Activated CD4-positive, alpha-beta T cell treated with anti-CD3 and anti-CD28 coated beads, Interleukin-2, amount 10 ng/mL, durations not matched to agents 24 days and 14 days (primary cell): ENCODE measurements around the gene NEU2. TPM values are rescaled to one million over a fixed set of nuclear protein-coding genes. Genes with fewer than 3 reads are reported as not detected.
"Not testable (repeated sequence)": the region's sequence is repeated elsewhere in the genome, so short reads cannot be mapped to it uniquely, and the experiment has no call there.

Experiments used
- DNase-seq: peaks from one replicate; pipeline ENCODE4 v3.0.0; 2022
- H3K27ac Mint-ChIP-seq: one replicate; pipeline ENCODE4 v1.8.0; 2022; ENCODE audit warnings: mild to moderate bottlenecking, mixed read lengths
- H3K27me3 Mint-ChIP-seq: one replicate; pipeline ENCODE4 v1.8.0; 2022; ENCODE audit warnings: mixed read lengths
- H3K36me3 Mint-ChIP-seq: one replicate; pipeline ENCODE4 v1.8.0; 2022; ENCODE audit warnings: low read depth, mild to moderate bottlenecking, mixed read lengths
- H3K4me1 Mint-ChIP-seq: one replicate; pipeline ENCODE4 v1.8.0; 2021; ENCODE audit warnings: mixed read lengths
- H3K4me3 Mint-ChIP-seq: one replicate; pipeline ENCODE4 v1.8.0; 2022; ENCODE audit warnings: mild to moderate bottlenecking, moderate library complexity, mixed read lengths
- H3K9me3 Mint-ChIP-seq: one replicate; pipeline ENCODE4 v1.8.0; 2021; ENCODE audit warnings: mixed read lengths
- intact Hi-C: fragments of 100-400 bp; cut with micrococcal nuclease; formaldehyde crosslinking; loops from one replicate; pipeline ENCODE4 v1.15.1; 2023
- total RNA-seq: library from RNA; stranded (reverse); gene quantifications from 2 replicates; pipeline ENCODE4 v1.2.3, GENCODE V29; 2022

The NEU2 gene
- total RNA-seq, 1 donor from 2014 or later, result not detected

GRCh38 chr2:233051241-233052149, 19.0 kb downstream of the NEU2 start:
- DNase-seq, result no peak
- intact Hi-C loops, result loop anchor here (5.0 to 10.0 kb wide), 2 partner anchors 287 to 444 kb away; no protein-coding TSS in a partner anchor
- no peak overlapping the region for H3K4me3 Mint-ChIP-seq
- H3K36me3 Mint-ChIP-seq, result no peaks in the 10 kb centered on the region
- H3K27me3 Mint-ChIP-seq, result peaks cover 45% of the 10 kb centered on the region
- H3K9me3 Mint-ChIP-seq, result no peaks in the 10 kb centered on the region
- peaks cover 5% of the 10 kb centered on the region for H3K4me1 Mint-ChIP-seq
- H3K27ac Mint-ChIP-seq, result no peak overlapping the region

GRCh38 chr2:233052517-233052916, 20.0 kb downstream of the NEU2 start:
- H3K9me3 Mint-ChIP-seq, H3K27ac Mint-ChIP-seq, H3K4me1 Mint-ChIP-seq, H3K4me3 Mint-ChIP-seq, H3K36me3 Mint-ChIP-seq, DNase-seq: not testable (repeated sequence)
- H3K27me3 Mint-ChIP-seq, result peaks cover 41% of the 10 kb centered on the region
- intact Hi-C loops, result loop anchor here (5.0 to 10.0 kb wide), 2 partner anchors 288 to 445 kb away; no protein-coding TSS in a partner anchor

- Mint-ChIP-seq H3K4me3 (no peak overlapping the region), H3K27ac (no peak overlapping the region)
- intact Hi-C loops, result loop anchor here (1.0 to 10.0 kb wide), 3 partner anchors 201 to 447 kb away; no protein-coding TSS in a partner anchor
Measured at GRCh38 chr2:233053928-233054784, 21.7 kb downstream of the NEU2 start.

GRCh38 chr2:233055362-233055761, 22.9 kb downstream of the NEU2 start:
- H3K4me1 Mint-ChIP-seq, result peaks cover 14% of the 10 kb centered on the region
- H3K27ac Mint-ChIP-seq, result no peak overlapping the region
- peaks cover 1% of the 10 kb centered on the region for H3K36me3 Mint-ChIP-seq
- no peak for DNase-seq
- intact Hi-C loops, result loop anchor here (10.0 kb wide), 1 partner anchor 291 kb away; no protein-coding TSS in a partner anchor
- H3K27me3 Mint-ChIP-seq, result peaks cover 28% of the 10 kb centered on the region
- H3K9me3 Mint-ChIP-seq, result no peaks in the 10 kb centered on the region
- H3K4me3 Mint-ChIP-seq, result no peak overlapping the region

More at GRCh38 chr2:233053928-233054784, 21.7 kb downstream of the NEU2 start:
- peaks cover 32% of the 10 kb centered on the region for H3K27me3 Mint-ChIP-seq
- no peaks in the 10 kb centered on the region for H3K9me3 Mint-ChIP-seq
- peak; percentile 91 for DNase-seq
- H3K36me3 Mint-ChIP-seq, result no peaks in the 10 kb centered on the region
- peaks cover 6% of the 10 kb centered on the region for H3K4me1 Mint-ChIP-seq

GRCh38 chr2:233056961-233057605, 24.6 kb downstream of the NEU2 start:
- Mint-ChIP-seq H3K9me3 (no peaks in the 10 kb centered on the region), H3K27ac (peak overlapping the region; percentile 7), H3K36me3 (peaks cover 1% of the 10 kb centered on the region), H3K27me3 (peaks cover 24% of the 10 kb centered on the region), H3K4me1 (peaks cover 26% of the 10 kb centered on the region), H3K4me3 (no peak overlapping the region)
- intact Hi-C loops, result loop anchor here (10.0 kb wide), 1 partner anchor 292 kb away; no protein-coding TSS in a partner anchor
- no peak for DNase-seq

- Mint-ChIP-seq H3K9me3 (no peaks in the 10 kb centered on the region), H3K36me3 (peaks cover 8% of the 10 kb centered on the region), H3K27me3 (peaks cover 11% of the 10 kb centered on the region), H3K4me1 (peaks cover 39% of the 10 kb centered on the region), H3K27ac (peak overlapping the region; percentile 98), H3K4me3 (peak overlapping the region; percentile 66)
- DNase-seq, result no peak
- intact Hi-C loops, result loop anchor here (10.0 kb wide), 1 partner anchor 294 kb away; no protein-coding TSS in a partner anchor
Measured at GRCh38 chr2:233058717-233059546, 26.5 kb downstream of the NEU2 start.

- peaks cover 7% of the 10 kb centered on the region for H3K27me3 Mint-ChIP-seq
- intact Hi-C loops, result loop anchor here (10.0 kb wide), 1 partner anchor 295 kb away; no protein-coding TSS in a partner anchor
- H3K36me3 Mint-ChIP-seq, result peaks cover 9% of the 10 kb centered on the region
- no peak for DNase-seq
- H3K9me3 Mint-ChIP-seq, result no peaks in the 10 kb centered on the region
- peak overlapping the region; percentile 95 for H3K4me3 Mint-ChIP-seq
- H3K27ac Mint-ChIP-seq, result peak overlapping the region; percentile 98
- peaks cover 41% of the 10 kb centered on the region for H3K4me1 Mint-ChIP-seq
Measured at GRCh38 chr2:233059547-233059796, 27.0 kb downstream of the NEU2 start.

- Mint-ChIP-seq H3K4me3 (peak within 1 kb of the TSS; percentile 95), H3K4me1 (peaks cover 44% of the 10 kb centered on the region), H3K27ac (peak within 1 kb of the TSS; percentile 98), H3K27me3 (peaks cover 3% of the 10 kb centered on the region), H3K36me3 (peaks cover 14% of the 10 kb centered on the region), H3K9me3 (no peaks in the 10 kb centered on the region)
- intact Hi-C loops, result loop anchor here (2.0 to 10.0 kb wide), 5 partner anchors 37 to 365 kb away; partner anchors contain the start of gene GIGYF2
- DNase-seq, result peak; percentile 92
Measured at GRCh38 chr2:233059797-233060500, 27.5 kb downstream of the NEU2 start, which contains the start of gene INPP5D. INPP5D (plus strand) TSS chr2:233060342; CDS start chr2:233060479, 137 bp downstream.

GRCh38 chr2:233060501-233060979, 28.1 kb downstream of the NEU2 start:
- Mint-ChIP-seq H3K4me3 (peak overlapping the region; percentile 95), H3K36me3 (peaks cover 15% of the 10 kb centered on the region), H3K27ac (peak overlapping the region; percentile 98), H3K27me3 (no peaks in the 10 kb centered on the region), H3K4me1 (peaks cover 45% of the 10 kb centered on the region), H3K9me3 (no peaks in the 10 kb centered on the region)
- intact Hi-C loops, result loop anchor here (2.0 to 10.0 kb wide), 4 partner anchors 37 to 366 kb away; partner anchors contain the start of gene GIGYF2
- DNase-seq, result no peak

GRCh38 chr2:233060980-233061590, 28.6 kb downstream of the NEU2 start:
- no peaks in the 10 kb centered on the region for H3K27me3 Mint-ChIP-seq
- peak overlapping the region; percentile 98 for H3K27ac Mint-ChIP-seq
- H3K9me3 Mint-ChIP-seq, result no peaks in the 10 kb centered on the region
- H3K4me3 Mint-ChIP-seq, result peak overlapping the region; percentile 95
- intact Hi-C loops, result loop anchor here (1.0 to 10.0 kb wide), 6 partner anchors 19 to 366 kb away; partner anchors contain the start of genes ATG16L1 and GIGYF2
- H3K4me1 Mint-ChIP-seq, result peaks cover 46% of the 10 kb centered on the region
- peak; percentile 71 for DNase-seq
- H3K36me3 Mint-ChIP-seq, result peaks cover 17% of the 10 kb centered on the region

GRCh38 chr2:233061591-233062450, 29.3 kb downstream of the NEU2 start:
- Mint-ChIP-seq H3K36me3 (peaks cover 23% of the 10 kb centered on the region), H3K9me3 (no peaks in the 10 kb centered on the region), H3K4me3 (peak overlapping the region; percentile 95), H3K27ac (peak overlapping the region; percentile 98), H3K4me1 (peaks cover 50% of the 10 kb centered on the region), H3K27me3 (no peaks in the 10 kb centered on the region)
- intact Hi-C loops, result loop anchor here (1.0 to 10.0 kb wide), 6 partner anchors 18 to 367 kb away; partner anchors contain the start of genes ATG16L1 and GIGYF2
- DNase-seq, result peak; percentile 79
